ENCODE measurements around the gene C5orf22.

The C5orf22 gene

GRCh38 chr5:31574772-31575171 lies 42.7 kb downstream of the C5orf22 start:
- H3K27me3 ChIP-seq, result no peaks in the 10 kb centered on the region
- H3K4me3 ChIP-seq, result no peak overlapping the region
- H3K4me2 ChIP-seq, result no peak overlapping the region
- no peaks in the 10 kb centered on the region for H3K9me3 ChIP-seq
- H3K36me3 ChIP-seq, result no peaks in the 10 kb centered on the region
- TF ChIP-seq Cebpa-rat (IDR thresholded peaks at IDR 0.05), result no peak
- no peaks in the 10 kb centered on the region for H3K4me1 ChIP-seq
- H3K27ac ChIP-seq, result no peak overlapping the region
- no peak overlapping the region for H3K9ac ChIP-seq
- no peaks in the 10 kb centered on the region for H4K20me1 ChIP-seq

DNA sequence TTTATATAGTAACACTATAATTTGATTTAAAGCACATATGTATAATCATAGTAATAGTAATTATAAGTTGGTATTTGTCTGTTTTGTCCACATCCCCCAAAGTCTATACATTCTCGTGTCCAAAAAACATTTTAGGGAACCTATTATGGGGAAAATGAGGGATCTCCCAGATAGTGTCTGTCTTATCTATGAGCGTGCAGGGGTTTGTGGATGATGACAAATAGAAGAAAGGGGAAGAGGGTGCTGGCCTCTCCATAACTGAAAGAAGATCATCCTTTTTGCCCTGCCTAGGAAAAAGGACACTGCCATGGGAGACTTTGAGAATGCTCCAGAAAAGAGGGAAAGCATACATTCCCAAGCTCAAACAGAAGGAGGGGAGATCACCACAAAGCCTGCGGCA lies 45.3 kb downstream of the C5orf22 start:
- no peak for TF ChIP-seq Cebpa-rat (IDR thresholded peaks at IDR 0.05)
- Histone ChIP-seq H3K9me3 (no peaks in the 10 kb centered on the region), H3K27me3 (no peaks in the 10 kb centered on the region), H3K4me2 (no peak overlapping the region), H3K27ac (no peak overlapping the region), H3K9ac (no peak overlapping the region), H3K36me3 (no peaks in the 10 kb centered on the region), H4K20me1 (no peaks in the 10 kb centered on the region), H3K4me3 (no peak overlapping the region), H3K4me1 (0 out of 2 replicates have a peak, but pooled peaks cover 5% of the 10 kb centered on the region)

DNA sequence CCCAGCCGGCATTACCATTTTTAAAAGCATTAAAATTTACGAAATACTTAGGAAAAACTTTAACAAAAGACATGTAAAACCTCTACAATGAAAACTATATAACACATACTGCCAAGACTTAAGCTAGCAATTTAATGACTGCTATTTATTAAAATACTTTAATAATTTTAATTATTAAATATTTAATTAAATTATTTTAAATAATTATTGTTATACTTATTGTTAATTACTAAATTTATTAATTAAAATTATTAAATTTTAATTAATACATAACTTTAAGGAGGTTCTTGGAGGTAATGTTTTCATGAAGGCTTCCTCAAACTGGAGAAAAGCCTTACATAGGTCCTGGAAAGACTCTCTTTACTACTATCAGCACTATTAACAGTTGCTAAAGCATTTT lies 47.5 kb downstream of the C5orf22 start:
- no peak overlapping the region for H3K27ac ChIP-seq
- H3K27me3 ChIP-seq, result no peaks in the 10 kb centered on the region
- no peaks in the 10 kb centered on the region for H4K20me1 ChIP-seq
- H3K9ac ChIP-seq, result no peak overlapping the region
- TF ChIP-seq Cebpa-rat (IDR thresholded peaks at IDR 0.05), result no peak
- no peaks in the 10 kb centered on the region for H3K36me3 ChIP-seq
- no peaks in the 10 kb centered on the region for H3K9me3 ChIP-seq
- H3K4me1 ChIP-seq, result 0 out of 2 replicates have a peak, but pooled peaks cover 5% of the 10 kb centered on the region
- no peak overlapping the region for H3K4me2 ChIP-seq
- no peak overlapping the region for H3K4me3 ChIP-seq

DNA sequence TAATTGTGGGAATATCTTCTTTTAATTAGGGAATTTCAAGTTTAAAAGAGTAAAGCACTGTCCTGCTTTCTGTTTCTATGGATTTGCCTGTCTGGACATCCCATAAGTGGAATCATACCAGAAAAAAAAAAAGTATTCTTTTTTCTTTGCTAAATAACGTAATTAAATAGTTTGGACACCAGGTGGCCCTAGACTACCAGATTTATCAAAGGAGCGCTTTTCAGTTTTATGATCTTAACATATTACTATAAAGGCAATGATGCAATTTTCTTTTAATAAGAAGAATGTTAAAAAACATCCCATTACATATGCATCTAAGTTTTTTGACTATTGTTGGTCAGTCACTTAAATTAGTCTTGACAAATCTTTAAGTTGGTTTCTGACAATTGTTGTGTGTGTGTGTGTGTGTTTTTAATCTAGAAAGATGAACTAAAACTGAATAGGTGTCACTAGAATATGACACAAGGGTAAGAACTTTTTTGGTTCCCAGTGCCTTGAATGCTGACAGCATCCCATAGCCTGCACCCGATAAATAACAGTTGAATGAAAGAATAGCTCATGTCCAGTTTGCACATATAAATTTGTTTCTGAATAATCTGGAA lies 49.5 kb downstream of the C5orf22 start:
- H3K4me3 ChIP-seq, result no peak overlapping the region

GRCh38 chr5:31583129-31583528 lies 51.0 kb downstream of the C5orf22 start:
- no peaks in the 10 kb centered on the region for H3K36me3 ChIP-seq
- H3K9me3 ChIP-seq, result no peaks in the 10 kb centered on the region
- TF ChIP-seq Cebpa-rat (IDR thresholded peaks at IDR 0.05), result no peak
- H4K20me1 ChIP-seq, result no peaks in the 10 kb centered on the region
- H3K4me2 ChIP-seq, result no peak overlapping the region
- 0 out of 2 replicates have a peak, but pooled peaks cover 5% of the 10 kb centered on the region for H3K4me1 ChIP-seq
- no peak overlapping the region for H3K4me3 ChIP-seq
- H3K9ac ChIP-seq, result no peak overlapping the region
- H3K27me3 ChIP-seq, result no peaks in the 10 kb centered on the region
- H3K27ac ChIP-seq, result no peak overlapping the region

More for the DNA sequence above, 49.5 kb downstream of the C5orf22 start:
- no peak for TF ChIP-seq Cebpa-rat (IDR thresholded peaks at IDR 0.05)
- Histone ChIP-seq H4K20me1 (no peaks in the 10 kb centered on the region), H3K4me1 (0 out of 2 replicates have a peak, but pooled peaks cover 5% of the 10 kb centered on the region), H3K36me3 (no peaks in the 10 kb centered on the region), H3K27ac (no peak overlapping the region), H3K4me2 (no peak overlapping the region), H3K27me3 (no peaks in the 10 kb centered on the region), H3K9me3 (no peaks in the 10 kb centered on the region), H3K9ac (no peak overlapping the region)

GRCh38 chr5:31585166-31585894 lies 53.2 kb downstream of the C5orf22 start:
- Histone ChIP-seq H3K27me3 (no peaks in the 10 kb centered on the region), H3K36me3 (no peaks in the 10 kb centered on the region), H3K4me2 (no peak overlapping the region), H4K20me1 (no peaks in the 10 kb centered on the region), H3K27ac (no peak overlapping the region), H3K9me3 (no peaks in the 10 kb centered on the region), H3K4me1 (0 out of 2 replicates have a peak, but pooled peaks cover 5% of the 10 kb centered on the region), H3K4me3 (no peak overlapping the region), H3K9ac (no peak overlapping the region)
- no peak for TF ChIP-seq Cebpa-rat (IDR thresholded peaks at IDR 0.05)

DNA sequence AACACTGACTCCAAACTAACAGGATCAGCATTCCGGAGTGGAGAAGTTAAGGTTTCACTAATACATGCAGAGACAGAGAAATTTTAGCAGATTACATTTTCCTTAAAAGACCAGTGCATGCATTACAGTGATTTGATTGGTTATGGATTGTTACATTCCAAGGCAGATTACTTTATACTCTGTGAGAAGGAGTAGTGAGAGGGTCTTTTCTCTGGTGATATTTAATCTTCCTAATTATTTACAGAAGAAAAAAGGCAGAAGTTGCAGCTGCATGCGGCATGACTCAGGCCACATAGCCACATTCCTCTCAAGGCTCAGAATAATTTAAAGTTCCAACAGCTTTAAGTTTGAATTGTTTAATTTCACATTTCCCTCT lies 53.8 kb downstream of the C5orf22 start:
- Histone ChIP-seq H4K20me1 (no peaks in the 10 kb centered on the region), H3K27me3 (no peaks in the 10 kb centered on the region), H3K4me1 (0 out of 2 replicates have a peak, but pooled peaks cover 5% of the 10 kb centered on the region), H3K36me3 (no peaks in the 10 kb centered on the region), H3K4me2 (no peak overlapping the region), H3K9me3 (no peaks in the 10 kb centered on the region), H3K27ac (no peak overlapping the region), H3K4me3 (no peak overlapping the region), H3K9ac (no peak overlapping the region)
- TF ChIP-seq Cebpa-rat (IDR thresholded peaks at IDR 0.05), result no peak

DNA sequence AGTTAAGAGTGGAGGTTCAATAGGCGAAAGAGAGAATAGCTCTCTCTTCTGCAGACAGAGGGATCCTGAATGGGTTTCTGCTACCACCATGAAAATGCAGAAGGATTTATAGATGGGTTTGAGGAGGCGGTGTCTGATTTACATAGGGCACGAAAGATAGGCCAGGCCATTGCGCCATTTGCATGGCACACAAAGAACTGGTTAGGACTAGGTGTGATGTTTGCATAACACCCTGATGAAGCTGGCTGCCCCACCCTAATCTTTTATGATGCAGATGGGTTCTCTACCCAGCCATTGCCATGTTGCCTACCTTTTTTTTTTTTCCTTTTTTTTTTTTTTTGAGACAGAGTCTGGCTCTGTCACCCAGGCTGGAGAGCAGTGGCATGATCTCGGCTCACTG lies 55.4 kb downstream of the C5orf22 start:
- no peaks in the 10 kb centered on the region for H3K36me3 ChIP-seq
- no peak overlapping the region for H3K4me3 ChIP-seq
- H3K9ac ChIP-seq, result no peak overlapping the region
- no peaks in the 10 kb centered on the region for H4K20me1 ChIP-seq
- H3K4me2 ChIP-seq, result no peak overlapping the region
- H3K4me1 ChIP-seq, result no peaks in the 10 kb centered on the region
- no peak overlapping the region for H3K27ac ChIP-seq
- H3K9me3 ChIP-seq, result no peaks in the 10 kb centered on the region
- no peak for TF ChIP-seq Cebpa-rat (IDR thresholded peaks at IDR 0.05)
- H3K27me3 ChIP-seq, result no peaks in the 10 kb centered on the region

GRCh38 chr5:31593665-31594064 lies 61.6 kb downstream of the C5orf22 start:
- no peaks in the 10 kb centered on the region for H3K4me1 ChIP-seq
- no peaks in the 10 kb centered on the region for H4K20me1 ChIP-seq
- no peak overlapping the region for H3K27ac ChIP-seq
- H3K4me2 ChIP-seq, result no peak overlapping the region
- H3K9me3 ChIP-seq, result no peaks in the 10 kb centered on the region
- H3K9ac ChIP-seq, result no peak overlapping the region
- H3K36me3 ChIP-seq, result no peaks in the 10 kb centered on the region
- H3K27me3 ChIP-seq, result no peaks in the 10 kb centered on the region
- no peak for TF ChIP-seq Cebpa-rat (IDR thresholded peaks at IDR 0.05)
- H3K4me3 ChIP-seq, result no peak overlapping the region

GRCh38 chr5:31596354-31596753 lies 64.3 kb downstream of the C5orf22 start:
- no peak overlapping the region for H3K4me2 ChIP-seq
- no peaks in the 10 kb centered on the region for H3K4me1 ChIP-seq
- H3K4me3 ChIP-seq, result no peak overlapping the region
- TF ChIP-seq Cebpa-rat (IDR thresholded peaks at IDR 0.05), result no peak
- no peaks in the 10 kb centered on the region for H3K9me3 ChIP-seq
- no peaks in the 10 kb centered on the region for H3K27me3 ChIP-seq
- H4K20me1 ChIP-seq, result no peaks in the 10 kb centered on the region
- no peak overlapping the region for H3K9ac ChIP-seq
- H3K27ac ChIP-seq, result no peak overlapping the region
- H3K36me3 ChIP-seq, result no peaks in the 10 kb centered on the region
